Neural progenitor cell (in vitro differentiated cells): ENCODE measurements around the gene SNX22.

Experiments used
- EZH2 ChIP-seq: fragments of 200-600 bp; sonication (generic); IDR thresholded peaks from 2 replicates; pipeline ENCODE4 v1.6.1; 2017; ENCODE audit warnings: antibody characterized with exemption, mild to moderate bottlenecking, moderate library complexity
- EZH2phosphoT487 ChIP-seq: fragments of 200-600 bp; sonication (generic); IDR thresholded peaks from 2 replicates; pipeline ENCODE4 v1.6.1; 2017; ENCODE audit warnings: antibody characterized with exemption
- TF ChIP-seq, protein P1 (sequence below): fragments of 200-600 bp; sonication (generic); IDR thresholded peaks from 2 replicates; pipeline ENCODE4 v1.5.1; 2017; ENCODE audit warnings: antibody characterized with exemption, mild to moderate bottlenecking

DNA sequence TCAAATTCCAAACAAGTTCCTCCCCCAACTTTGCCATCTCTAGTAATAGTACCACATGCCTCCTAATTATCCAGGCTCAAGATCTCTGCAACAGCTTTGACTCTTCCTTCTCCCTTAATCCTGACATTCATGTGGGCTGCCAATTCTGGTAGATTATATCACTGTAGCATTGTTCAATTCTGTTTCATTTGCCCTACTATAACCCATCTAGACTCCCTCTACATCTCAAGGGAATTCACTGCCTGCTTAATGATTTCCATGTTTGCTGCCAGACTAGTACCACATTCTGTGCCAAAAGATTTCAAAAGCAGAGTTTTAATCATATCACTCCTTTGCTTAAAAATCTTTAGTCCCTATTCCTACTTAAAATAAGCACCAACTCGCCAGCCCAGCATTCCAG, 45.9 kb downstream of the SNX22 start:
- TF ChIP-seq, protein P1, sequence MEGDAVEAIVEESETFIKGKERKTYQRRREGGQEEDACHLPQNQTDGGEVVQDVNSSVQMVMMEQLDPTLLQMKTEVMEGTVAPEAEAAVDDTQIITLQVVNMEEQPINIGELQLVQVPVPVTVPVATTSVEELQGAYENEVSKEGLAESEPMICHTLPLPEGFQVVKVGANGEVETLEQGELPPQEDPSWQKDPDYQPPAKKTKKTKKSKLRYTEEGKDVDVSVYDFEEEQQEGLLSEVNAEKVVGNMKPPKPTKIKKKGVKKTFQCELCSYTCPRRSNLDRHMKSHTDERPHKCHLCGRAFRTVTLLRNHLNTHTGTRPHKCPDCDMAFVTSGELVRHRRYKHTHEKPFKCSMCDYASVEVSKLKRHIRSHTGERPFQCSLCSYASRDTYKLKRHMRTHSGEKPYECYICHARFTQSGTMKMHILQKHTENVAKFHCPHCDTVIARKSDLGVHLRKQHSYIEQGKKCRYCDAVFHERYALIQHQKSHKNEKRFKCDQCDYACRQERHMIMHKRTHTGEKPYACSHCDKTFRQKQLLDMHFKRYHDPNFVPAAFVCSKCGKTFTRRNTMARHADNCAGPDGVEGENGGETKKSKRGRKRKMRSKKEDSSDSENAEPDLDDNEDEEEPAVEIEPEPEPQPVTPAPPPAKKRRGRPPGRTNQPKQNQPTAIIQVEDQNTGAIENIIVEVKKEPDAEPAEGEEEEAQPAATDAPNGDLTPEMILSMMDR: no peak
- TF ChIP-seq EZH2phosphoT487: no peak
- TF ChIP-seq EZH2: no peak
